Stimulated activated CD8-positive, alpha-beta memory T cell treated with anti-CD3 and anti-CD28 coated beads, Interleukin-7, amount 100 ng/mL, for 4 hours (primary cell): ENCODE data around the gene TRIP13.
"Not testable (repeated sequence)": the region's sequence is repeated elsewhere in the genome, so short reads cannot be mapped to it uniquely, and the experiment has no call there.

Source experiments
- DNase-seq, 2 donors: peaks; one replicate each; pipeline ENCODE4 v3.0.0-alpha.2; 2020; ENCODE audit warnings: low read depth in 2 of 2

TRIP13 gene, protein sequence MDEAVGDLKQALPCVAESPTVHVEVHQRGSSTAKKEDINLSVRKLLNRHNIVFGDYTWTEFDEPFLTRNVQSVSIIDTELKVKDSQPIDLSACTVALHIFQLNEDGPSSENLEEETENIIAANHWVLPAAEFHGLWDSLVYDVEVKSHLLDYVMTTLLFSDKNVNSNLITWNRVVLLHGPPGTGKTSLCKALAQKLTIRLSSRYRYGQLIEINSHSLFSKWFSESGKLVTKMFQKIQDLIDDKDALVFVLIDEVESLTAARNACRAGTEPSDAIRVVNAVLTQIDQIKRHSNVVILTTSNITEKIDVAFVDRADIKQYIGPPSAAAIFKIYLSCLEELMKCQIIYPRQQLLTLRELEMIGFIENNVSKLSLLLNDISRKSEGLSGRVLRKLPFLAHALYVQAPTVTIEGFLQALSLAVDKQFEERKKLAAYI

DNA sequence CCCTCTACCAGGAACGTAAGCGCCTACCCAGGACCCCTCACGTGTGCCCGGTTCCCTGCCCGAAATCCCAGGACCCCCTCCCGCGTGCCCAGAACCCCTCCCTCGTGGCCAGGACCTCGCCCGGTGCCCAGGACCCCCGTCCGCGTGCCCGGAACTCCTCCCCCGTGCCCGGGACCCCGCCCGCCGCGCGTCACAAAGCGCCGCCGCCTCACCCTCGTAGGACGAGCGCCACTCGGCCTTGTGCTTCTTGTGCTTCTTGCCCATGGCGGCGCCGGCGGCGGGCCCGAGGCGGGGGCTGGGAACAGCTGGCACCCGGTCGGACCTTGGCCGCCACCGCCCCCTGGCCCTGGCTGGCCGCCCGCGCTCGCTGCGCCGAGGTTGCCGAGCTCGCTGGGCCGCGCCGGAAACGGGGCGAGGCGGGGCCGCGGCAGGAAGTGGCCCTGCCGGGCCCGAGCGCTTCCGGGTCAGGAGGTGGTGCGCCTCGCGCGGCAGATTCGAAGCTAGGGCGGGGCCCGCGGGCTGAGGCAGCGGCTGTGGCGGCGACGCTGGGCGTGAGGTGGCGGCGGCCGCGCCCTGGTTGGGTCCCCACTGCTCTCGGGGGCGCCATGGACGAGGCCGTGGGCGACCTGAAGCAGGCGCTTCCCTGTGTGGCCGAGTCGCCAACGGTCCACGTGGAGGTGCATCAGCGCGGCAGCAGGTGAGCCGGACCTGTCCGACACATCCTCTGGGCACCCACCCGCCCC, at the start of gene TRIP13, which contains the start of gene BRD9:
TSS of gene TRIP13 (plus strand) at position 491 of the 743 bp plus-strand sequence. CDS start at position 606, 115 bp downstream.
TSS of gene BRD9 (minus strand) at position 408 of the 743 bp plus-strand sequence. CDS start at position 264, 144 bp downstream.
- DNase-seq: peak; percentile 50 to 81

DNA sequence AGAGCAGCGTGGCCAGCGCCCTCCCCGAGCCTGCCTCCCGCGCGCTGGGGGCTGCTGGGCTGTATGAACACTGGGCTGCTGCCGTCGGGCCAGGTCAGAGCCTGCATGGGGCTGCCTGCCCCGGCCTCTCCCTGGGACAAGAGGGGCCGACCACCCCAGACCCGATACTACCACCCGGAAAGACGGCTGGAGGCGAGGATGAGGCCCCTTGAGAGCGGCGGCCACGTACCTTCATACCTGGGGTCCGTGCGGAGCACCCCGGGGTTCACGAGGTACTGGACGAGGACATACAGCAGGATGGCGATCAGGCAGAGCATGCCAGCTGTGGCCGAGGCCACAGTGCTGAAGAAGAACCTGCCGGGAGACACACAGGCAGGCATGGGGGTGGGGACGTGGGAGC, 49.3 kb upstream of the TRIP13 start:
- not testable (repeated sequence) for DNase-seq

DNA sequence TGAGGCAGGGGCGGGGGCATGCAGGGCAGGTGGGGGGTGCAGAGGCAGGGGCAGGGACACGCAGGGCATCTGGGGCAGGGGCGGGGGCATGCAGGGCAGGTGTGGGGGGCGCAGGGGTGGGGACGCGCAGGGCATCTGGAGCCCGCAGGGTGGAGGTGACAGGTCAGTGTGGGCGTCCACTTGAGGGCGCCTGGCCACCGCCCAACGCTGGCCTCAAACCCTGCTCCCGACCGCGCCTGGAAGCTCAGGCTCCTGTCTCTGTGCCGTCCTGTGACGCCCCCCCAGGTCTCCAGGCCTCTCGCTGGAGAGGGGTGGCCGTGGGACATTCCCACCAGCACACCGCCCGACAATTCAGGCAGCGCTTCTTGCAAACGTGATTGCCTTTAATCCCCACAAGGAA, 48.8 kb upstream of the TRIP13 start:
- DNase-seq: not testable (repeated sequence)

DNA sequence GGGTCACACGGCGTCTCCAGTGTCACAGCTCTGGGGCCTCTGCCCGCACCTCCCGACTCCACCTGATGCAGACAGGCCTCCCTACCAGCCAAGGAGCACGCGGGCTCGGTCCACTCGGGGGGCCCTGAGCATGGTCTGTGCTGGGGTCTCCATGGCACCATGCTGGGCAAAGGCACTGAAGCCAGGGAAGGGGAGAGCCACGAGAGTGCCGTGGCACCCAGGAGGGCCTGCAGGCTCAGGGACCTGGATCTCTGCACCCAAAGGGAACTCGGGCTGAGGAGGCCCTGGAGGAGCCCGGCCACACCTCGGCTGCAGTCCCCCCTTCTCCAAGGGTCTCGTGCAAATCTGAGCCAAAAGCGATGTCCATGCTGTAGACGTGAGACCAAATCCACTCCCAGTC, 48.3 kb upstream of the TRIP13 start:
- not testable (repeated sequence) for DNase-seq

DNA sequence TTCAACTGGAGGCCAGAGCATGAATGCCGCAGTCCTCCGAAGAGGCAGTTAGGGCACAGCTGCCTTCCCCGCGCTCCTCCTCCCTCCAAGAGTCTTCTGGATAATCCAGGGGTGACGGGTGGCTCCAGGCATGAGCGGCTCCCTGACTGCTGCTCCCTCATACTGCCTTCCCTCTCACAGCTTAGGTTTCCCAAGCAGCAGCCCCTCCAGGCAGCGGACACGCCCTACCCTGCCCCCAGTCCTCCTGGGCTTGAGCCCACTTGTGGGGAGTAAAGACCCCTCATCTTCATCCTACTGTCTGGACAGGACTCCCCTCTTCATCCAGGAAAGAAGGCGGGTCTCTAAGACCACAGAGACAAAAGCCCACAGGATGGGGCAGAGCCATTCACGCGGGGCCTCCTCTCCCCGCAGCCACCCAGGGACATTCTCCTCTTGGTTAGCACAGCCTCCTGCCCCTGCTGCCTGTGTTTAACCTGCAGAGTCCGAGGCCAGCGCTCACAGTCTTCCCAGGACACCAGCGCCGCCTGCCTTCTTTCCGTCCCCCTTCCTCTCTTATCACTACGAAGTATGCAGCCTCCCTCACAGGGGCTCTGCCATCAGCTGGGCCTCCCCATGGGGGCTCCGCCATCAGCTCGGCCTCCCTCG, 47.5 kb upstream of the TRIP13 start:
- DNase-seq: not testable (repeated sequence)

DNA sequence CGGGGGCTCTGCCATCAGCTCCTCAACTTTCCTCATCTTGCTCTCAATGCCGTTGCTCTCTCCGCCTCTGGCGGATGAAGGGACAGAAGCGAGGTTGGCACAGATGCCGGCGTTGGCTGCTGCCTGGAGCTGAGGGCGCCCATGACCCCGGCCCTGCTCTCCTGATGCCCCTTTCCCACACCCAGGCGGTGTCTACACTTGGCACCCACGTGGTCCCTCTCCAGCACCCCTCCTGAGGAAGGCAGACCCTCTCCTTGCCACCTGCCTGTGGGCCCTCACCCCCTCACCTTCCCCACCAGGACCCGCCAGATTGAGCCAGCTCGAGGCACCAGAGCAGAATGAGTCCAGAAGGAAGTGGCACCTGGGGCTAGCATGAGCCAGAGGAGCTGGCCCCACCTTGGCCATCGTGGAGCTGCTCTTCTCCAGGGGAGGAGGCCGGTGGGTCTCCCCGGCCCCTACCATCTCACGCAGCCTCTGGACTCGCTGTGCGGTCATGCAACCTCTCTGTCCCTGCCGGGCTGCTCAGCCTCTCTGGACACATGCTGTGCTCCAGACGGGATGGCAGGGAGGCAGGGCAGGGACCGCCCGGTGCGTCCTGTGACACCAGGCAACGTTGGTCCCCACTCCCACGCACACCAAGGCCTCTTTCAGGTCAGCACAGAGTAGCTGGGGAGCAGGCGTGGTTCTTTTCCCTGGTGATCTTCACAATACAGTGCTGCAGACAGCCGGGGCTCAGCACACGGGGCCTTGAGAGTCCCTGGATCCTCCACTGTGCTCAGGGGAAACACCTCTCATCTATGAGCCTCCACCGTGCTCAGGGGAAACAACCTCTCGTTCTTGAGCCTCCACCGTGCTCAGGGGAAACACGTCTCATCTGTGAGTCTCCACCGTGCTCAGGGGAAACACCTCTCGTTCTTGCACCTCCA, 46.7 kb upstream of the TRIP13 start:
- DNase-seq: not testable (repeated sequence)

DNA sequence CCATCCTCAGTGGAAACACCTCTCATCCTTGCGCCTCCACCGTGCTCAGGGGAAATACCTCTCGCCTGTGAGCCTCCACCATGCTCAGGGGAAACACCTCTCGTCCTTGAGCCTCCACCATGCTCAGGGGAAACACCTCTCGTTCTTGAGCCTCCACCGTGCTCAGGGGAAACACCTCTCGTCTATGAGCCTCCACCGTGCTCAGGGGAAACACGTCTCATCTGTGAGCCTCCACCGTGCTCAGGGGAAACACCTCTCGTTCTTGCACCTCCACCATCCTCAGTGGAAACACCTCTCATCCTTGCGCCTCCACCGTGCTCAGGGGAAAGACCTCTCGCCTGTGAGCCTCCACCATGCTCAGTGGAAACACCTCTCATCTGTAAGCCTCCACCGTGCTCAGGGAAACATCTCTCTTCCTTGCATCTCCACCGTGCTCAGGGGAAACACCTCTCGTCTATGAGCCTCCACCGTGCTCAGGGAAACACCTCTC, 46.0 kb upstream of the TRIP13 start:
- DNase-seq: not testable (repeated sequence)

DNA sequence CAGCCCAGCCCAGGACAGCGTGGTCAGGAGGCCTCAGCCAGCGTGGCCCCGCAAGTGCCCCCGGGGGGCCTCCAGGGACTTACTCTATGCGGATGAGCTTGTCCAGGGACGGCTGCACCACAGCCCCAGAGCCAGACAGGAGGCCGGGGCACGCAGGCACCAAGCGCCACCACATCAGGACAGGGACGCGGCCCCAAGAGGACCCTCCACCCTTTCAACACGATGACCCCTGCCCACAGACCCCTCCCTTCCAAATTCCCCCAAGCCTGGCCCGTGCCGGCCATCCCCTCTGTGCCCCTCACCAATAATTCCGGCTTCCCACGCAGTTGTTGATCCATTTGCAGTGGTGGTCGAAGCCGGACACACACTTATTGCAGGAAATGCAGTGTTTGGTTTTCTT, 45.5 kb upstream of the TRIP13 start:
- not testable (repeated sequence) for DNase-seq

DNA sequence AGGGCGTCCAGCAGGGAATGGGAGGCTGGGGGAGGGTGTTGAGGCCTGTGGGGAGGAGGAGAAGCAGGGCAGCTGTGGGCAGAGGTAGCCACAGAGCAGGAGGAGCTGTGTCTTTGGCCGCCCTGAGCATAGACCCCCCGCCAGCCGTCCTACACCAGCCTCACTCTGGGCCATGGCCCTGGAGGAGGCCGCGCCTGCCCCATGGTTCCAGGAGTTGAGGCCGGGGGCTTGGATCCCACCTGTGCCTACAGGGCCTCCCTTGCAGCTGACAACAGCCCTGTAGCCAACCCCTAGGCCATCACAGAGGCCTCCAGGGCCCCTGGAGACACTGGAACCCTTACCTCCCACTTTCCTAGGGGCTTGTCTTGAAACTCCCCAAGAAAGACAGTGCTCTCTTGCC, 44.9 kb upstream of the TRIP13 start:
- DNase-seq: not testable (repeated sequence)

DNA sequence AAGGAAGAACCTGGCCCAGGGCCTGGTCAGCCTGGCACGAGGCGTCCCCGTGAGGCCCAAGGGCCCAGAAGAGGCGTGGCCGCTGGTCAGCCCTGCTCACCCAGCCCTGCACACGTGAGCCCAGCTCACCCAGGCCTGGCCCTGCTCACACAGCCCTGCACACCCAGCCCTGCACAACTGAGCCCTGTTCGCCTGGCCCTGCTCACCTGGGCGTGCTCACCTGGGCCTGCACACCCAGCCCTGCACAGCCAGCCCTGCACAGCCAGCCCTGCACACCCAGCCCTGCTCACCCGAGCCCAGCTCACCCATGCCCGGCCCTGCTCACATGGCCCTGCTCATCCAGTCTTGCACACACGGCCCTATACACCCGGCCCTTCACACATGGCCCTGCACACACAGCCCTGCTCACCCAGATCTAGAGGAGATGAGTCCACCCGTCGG, 44.0 kb upstream of the TRIP13 start:
- DNase-seq: no peak

DNA sequence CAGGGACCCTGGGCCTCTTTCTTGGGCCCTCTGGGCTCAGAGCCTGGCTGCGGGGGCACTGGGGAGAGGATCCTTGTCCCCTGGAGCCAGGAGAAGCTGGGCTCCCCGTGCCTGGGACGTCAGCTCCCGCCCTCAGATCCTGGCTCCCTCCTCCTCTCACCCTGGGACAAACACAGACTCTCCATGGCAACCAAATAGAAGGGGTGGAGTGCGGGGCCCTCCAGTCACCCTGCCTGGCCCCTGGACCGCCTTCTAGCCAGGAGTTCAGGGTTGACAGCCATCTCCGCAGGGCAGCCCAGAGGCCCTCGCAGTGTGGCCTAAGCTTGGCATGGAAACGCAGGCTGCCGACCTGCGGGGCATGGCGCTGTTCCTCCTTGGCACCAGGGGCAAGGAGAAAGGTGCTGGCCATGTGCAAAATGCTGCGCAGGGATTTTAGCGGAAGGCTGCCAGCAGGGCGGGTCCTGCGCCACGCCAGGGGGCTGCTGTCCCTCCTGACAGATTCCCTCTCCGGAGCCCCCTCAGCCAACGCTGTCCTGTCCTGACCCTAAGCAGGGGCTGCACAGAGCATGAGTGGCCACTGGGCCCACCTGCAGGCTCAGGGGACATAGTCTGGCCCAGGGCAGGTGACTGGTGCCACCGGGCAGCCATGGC, 42.9 kb upstream of the TRIP13 start:
- no peak for DNase-seq

DNA sequence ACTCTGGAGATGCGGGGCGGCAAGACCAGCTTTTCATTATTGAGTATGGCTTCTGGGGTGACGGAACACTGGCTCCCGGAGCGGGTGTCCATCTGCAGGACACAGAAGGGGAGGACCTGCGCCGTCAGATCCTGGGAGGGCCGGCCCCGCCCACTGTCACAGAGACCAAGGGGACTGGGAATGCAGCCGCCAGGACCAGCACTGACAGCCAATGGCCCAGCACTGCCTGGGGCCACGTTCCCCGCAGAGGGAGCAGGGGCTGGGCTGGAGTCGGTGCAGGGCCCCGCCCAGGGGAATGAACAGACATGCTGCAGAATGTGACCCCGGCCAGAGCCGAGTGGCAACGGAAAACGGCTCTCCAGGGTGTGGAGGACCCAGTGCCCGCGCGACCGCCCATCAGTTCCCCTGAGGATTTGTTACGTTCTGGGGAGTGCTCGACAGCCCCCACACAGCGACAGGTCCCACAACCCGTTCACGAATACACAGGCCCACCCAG, 42.1 kb upstream of the TRIP13 start, which contains the start of gene ZDHHC11:
TSS of gene ZDHHC11 (minus strand) at position 476 of the 496 bp plus-strand sequence. CDS start at position 92, 384 bp downstream.
- DNase-seq: no peak

DNA sequence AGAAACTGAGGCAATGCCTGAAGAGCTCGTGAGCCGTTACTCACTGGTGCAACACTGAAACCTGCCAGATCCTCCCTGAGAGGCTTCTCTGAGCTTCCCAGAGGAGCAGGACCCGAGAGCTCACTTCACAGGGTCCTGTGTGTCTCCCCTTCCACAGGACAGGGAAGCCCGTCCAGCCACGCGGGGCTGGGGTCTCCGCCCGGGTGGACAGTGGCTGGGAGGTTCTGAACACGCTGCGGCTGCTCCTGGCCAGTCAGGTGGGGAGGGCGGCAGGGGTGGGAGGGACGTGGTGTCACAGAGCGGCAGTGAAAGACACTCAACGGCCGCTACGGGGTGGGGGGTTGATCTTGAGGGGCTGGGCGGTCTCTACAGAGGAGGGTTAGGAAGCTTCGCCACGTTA, 41.6 kb upstream of the TRIP13 start:
- DNase-seq: no peak

DNA sequence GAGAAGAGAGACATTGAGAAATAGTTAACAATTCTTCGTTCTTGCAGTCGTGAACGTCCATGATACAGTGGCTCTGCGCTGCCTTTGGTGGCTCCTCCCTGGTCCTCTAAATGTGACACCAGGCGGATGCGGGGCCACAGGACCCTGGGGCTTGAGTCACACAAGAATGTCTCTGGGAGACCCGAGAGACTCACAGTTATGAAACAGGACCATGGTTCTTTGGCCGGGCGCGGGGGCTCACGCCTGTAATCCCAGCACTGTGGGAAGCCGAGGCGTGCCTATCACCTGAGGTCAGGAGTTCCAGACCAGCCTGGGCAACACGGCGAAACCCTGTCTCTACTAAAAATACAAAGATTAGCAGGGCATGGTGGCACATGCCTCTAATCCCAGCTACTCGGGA, 41.1 kb upstream of the TRIP13 start:
- DNase-seq: no peak

DNA sequence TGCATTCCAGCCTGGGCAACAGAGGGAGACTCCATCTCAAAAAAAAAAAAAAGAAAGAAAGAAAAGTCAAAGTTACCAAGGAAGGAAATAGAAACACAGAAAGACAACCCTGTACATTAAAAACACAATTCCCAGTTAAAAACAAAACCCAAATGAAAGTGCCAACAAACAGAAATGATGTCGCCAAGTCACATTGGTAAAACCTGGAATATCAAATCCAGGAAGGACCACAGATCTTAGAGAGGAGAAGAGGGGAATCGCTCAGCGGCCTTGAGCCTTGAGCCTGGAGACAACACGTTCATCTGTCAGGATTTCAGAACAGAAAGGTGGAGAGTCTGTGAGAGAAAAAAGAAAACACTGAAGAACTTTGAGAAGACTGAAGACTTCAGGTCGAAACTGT, 40.7 kb upstream of the TRIP13 start:
- no peak for DNase-seq

DNA sequence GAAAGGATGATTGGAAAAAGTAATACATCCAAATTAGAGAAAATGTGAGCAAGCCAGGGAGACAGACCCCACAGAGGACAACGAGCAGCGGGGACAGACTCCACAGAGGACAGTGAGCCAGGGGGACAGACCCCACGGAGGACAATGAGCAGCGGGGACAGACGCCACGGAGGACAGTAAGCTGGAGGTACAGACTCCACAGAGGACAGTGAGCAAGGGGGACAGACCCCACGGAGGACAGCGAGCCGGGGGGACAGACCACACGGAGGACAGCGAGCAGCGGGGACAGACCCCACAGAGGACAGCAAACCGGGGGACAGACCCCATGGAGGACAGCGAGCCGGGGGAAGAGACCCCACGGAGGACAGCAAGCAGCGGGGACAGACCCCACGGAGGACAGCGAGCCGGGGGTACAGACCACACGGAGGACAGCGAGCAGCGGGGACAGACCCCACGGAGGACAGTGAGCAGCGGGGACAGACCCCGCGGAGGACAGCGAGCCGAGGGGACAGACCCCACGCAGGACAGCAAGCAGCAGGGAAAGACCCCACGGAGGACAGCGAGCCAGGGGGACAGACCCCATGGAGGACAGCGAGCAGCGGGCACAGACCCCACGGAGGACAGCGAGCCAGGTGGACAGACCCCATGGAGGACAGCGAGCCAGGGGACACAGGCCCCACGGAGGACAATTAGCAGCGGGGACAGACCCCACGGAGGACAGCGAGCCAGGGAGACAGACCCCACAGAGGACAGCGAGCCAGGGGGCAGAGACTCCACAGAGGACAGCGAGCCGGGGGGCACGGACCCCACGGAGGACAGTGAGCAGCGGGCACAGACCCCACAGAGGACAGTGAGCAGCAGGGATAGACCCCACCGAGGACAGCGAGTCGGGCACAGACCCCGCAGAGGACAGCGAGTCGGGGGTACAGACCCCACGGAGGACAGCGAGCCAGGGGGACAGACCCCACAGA, 40.0 kb upstream of the TRIP13 start:
- DNase-seq: no peak

DNA sequence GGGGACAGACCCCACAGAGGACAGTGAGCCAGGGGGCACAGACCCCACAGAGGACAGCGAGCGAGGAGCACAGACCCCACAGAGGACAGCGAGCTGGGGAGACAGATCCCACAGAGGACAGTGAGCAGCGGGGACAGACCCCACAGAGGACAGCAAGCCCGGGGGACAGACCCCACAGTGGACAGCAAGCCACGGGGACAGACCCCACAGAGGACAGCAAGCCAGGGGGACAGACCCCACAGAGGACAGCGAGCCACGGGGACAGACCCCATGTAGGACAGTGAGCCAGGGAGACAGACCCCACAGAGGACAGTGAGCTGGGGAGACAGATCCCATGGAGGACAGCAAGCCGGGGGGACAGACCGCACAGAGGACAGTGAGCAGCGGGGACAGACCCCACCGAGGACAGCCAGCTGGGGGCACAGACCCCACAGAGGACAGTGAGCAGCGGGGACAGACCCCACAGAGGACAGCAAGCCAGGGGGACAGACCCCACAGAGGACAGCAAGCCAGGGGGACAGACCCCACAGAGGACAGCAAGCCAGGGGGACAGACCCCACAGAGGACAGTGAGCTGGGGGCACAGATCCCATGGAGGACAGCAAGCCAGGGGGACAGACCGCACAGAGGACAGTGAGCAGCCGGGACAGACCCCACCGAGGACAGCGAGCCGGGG, 39.1 kb upstream of the TRIP13 start:
- not testable (repeated sequence) for DNase-seq

DNA sequence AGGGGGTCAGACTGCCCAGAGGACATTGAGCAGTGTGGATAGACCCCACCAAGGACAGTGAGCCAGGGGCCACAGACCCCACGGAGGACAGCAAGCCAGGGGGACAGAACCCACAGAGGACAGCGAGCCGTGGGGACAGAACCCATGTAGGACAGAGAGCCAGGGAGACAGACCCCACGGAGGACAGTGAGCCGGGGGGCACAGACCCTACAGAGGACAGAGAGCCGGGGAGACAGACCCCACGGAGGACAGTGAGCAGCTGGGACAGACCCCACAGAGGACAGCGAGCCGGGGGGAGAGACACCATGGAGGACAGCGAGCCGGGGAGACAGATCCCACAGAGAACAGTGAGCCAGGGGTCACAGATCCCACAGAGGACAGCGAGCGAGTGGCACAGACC, 38.5 kb upstream of the TRIP13 start:
- DNase-seq: no peak
